Panc1 (cell line): ENCODE measurements around the gene TMEM108. TPM values are rescaled to one million over a fixed set of nuclear protein-coding genes. Genes with fewer than 3 reads are reported as not detected.

Experiments
- ATAC-seq: fragments of 200-7000 bp; cut with Tn5 transposase; 2 replicates; pipeline ENCODE4 v1.9.1; 2020; ENCODE audit warnings: mild to moderate bottlenecking, moderate library complexity
- BruUV-seq: library from RNA; stranded (reverse); fragments of 400-500 nt; replicated peaks from 2 replicates; lab custom pipeline; 2021; lab: Mats Ljungman, UMichigan
- CTCF ChIA-PET: fragments of 300-600 bp; sonication (Branson Sonifier 250); formaldehyde crosslinking; loops from one replicate; lab custom pipeline; 2022; ENCODE audit warnings: antibody characterized with exemption; lab: Charles Lee
- POLR2A ChIA-PET: fragments of 300-600 bp; sonication (Branson Sonifier 250); formaldehyde crosslinking; loops from one replicate; lab custom pipeline; 2022; ENCODE audit warnings: antibody characterized with exemption; lab: Charles Lee
- DNase-seq: peaks from one replicate; pipeline ENCODE4 v3.0.0-alpha.2; 2010; ENCODE audit warnings: low read depth, low spot score
- H3K27ac ChIP-seq: 2 replicates; pipeline ENCODE4 v1.5.1; 2011; ENCODE audit warnings: mild to moderate bottlenecking, low read length, inconsistent platforms
- H3K27me3 ChIP-seq: fragments of 200-500 bp; sonication (Bioruptor generic); 2 replicates; pipeline ENCODE4 v1.6.0; 2014; ENCODE audit warnings: low read length, inconsistent platforms; ENCODE audit not compliant: control insufficient read depth, insufficient read depth
- H3K36me3 ChIP-seq: fragments of 200-500 bp; sonication (Bioruptor generic); 2 replicates; pipeline ENCODE4 v1.5.1; 2014; ENCODE audit warnings: inconsistent platforms, mild to moderate bottlenecking, low read length, moderate library complexity; ENCODE audit not compliant: control insufficient read depth, insufficient read depth
- H3K4me1 ChIP-seq: 2 replicates; pipeline ENCODE4 v1.5.1; 2011; ENCODE audit warnings: inconsistent platforms, mild to moderate bottlenecking, low read length, moderate library complexity; ENCODE audit not compliant: control insufficient read depth, insufficient read depth
- H3K4me3 ChIP-seq, 2 experiments: 2 replicates each; pipeline ENCODE4 v1.5.1; 2011 to 2012; ENCODE audit warnings: low read depth in 2 of 2, low read length in 2 of 2, mild to moderate bottlenecking in 2 of 2, inconsistent platforms in 1 of 2, moderate library complexity in 1 of 2
- H3K9me3 ChIP-seq: fragments of 200-500 bp; sonication (Bioruptor generic); 2 replicates; pipeline ENCODE4 v1.5.1; 2014; ENCODE audit warnings: low read depth, mild to moderate bottlenecking, inconsistent platforms, low read length, moderate library complexity; ENCODE audit not compliant: control insufficient read depth, insufficient read depth
- POLR2AphosphoS5 ChIP-seq: IDR thresholded peaks from 2 replicates; pipeline ENCODE4 v1.6.1; 2012; ENCODE audit warnings: mild to moderate bottlenecking, low read depth, low read length, moderate library complexity
- SIN3A ChIP-seq: IDR thresholded peaks from 2 replicates; pipeline ENCODE4 v1.6.1; 2012; ENCODE audit warnings: low read depth, mild to moderate bottlenecking, low read length, moderate library complexity, borderline replicate concordance; ENCODE audit not compliant: insufficient read depth
- TCF7L2 ChIP-seq: IDR thresholded peaks from 2 replicates; pipeline ENCODE4 v1.6.1; 2011; ENCODE audit warnings: mild to moderate bottlenecking, low read depth, low read length, inconsistent platforms
- in situ Hi-C: cut with HindIII; loops from 2 replicates; pipeline ENCODE4 v1.10.0; 2016; ENCODE audit warnings: low sequenced_read_pairs, low pct_unique_long_range_greater_than_20kb
- intact Hi-C: fragments of 100-400 bp; cut with micrococcal nuclease; formaldehyde crosslinking; loops from one replicate; pipeline ENCODE4 v1.10.0; 2022; ENCODE audit not compliant: unreplicated experiment
- total RNA-seq: library from RNA; stranded (reverse); gene quantifications from one replicate; pipeline ENCODE4 v1.2.1, GENCODE V29; 2021; ENCODE audit not compliant: unreplicated experiment
- TF ChIP-seq, protein P1 (sequence below), 2 experiments: IDR thresholded peaks; 2 replicates each; pipeline ENCODE4 v1.6.1; 2011 to 2012; ENCODE audit warnings: low read depth in 2 of 2, control low read depth in 1 of 2, low read length in 1 of 2, mild to moderate bottlenecking in 1 of 2, moderate library complexity in 1 of 2; ENCODE audit not compliant: insufficient read depth in 1 of 2
- TF ChIP-seq, protein P2 (sequence below): fragments of 450-650 bp; IDR thresholded peaks from 2 replicates; pipeline ENCODE4 v1.5.1; 2017; ENCODE audit warnings: mild to moderate bottlenecking

TMEM108 gene
- total RNA-seq, 1 experiment from 2014 or later, result 0.41 TPM

DNA sequence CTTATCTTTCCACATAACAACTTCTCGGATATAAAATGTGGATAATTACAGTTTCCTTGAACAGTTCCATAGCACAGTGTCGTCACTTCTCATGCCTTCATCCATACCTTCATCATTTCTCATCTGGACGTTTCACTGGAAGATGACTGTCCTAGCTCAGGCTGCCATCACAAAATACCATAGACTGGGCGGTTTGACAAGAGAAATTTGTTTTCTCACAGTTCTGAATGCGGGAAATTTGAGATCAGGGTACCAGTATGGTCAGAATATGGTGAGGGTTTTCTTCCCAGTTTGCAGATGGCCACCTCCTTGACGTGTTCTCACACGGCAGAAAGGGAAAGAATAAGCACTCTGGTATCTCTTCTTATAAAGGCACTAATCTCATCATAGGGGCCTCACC is 42.8 kb downstream of the TMEM108 start:
- intact Hi-C loops (no loop called here), in situ Hi-C loops (no loop called here)
- Histone ChIP-seq H3K9me3 (no peaks in the 10 kb centered on the region), H3K4me1 (no peaks in the 10 kb centered on the region), H3K27ac (no peak overlapping the region), H3K4me3 (no peak overlapping the region), H3K36me3 (no peaks in the 10 kb centered on the region), H3K27me3 (peaks cover 5% of the 10 kb centered on the region; the same call in 1 of the 2 replicates)
- no peak for TF ChIP-seq POLR2AphosphoS5
- TF ChIP-seq TCF7L2, result no peak
- no peak for TF ChIP-seq SIN3A
- TF ChIP-seq, protein P1, sequence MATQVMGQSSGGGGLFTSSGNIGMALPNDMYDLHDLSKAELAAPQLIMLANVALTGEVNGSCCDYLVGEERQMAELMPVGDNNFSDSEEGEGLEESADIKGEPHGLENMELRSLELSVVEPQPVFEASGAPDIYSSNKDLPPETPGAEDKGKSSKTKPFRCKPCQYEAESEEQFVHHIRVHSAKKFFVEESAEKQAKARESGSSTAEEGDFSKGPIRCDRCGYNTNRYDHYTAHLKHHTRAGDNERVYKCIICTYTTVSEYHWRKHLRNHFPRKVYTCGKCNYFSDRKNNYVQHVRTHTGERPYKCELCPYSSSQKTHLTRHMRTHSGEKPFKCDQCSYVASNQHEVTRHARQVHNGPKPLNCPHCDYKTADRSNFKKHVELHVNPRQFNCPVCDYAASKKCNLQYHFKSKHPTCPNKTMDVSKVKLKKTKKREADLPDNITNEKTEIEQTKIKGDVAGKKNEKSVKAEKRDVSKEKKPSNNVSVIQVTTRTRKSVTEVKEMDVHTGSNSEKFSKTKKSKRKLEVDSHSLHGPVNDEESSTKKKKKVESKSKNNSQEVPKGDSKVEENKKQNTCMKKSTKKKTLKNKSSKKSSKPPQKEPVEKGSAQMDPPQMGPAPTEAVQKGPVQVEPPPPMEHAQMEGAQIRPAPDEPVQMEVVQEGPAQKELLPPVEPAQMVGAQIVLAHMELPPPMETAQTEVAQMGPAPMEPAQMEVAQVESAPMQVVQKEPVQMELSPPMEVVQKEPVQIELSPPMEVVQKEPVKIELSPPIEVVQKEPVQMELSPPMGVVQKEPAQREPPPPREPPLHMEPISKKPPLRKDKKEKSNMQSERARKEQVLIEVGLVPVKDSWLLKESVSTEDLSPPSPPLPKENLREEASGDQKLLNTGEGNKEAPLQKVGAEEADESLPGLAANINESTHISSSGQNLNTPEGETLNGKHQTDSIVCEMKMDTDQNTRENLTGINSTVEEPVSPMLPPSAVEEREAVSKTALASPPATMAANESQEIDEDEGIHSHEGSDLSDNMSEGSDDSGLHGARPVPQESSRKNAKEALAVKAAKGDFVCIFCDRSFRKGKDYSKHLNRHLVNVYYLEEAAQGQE (IDR thresholded peaks at IDR 0.05; ENCODE audit: insufficient read depth in 1 of 2, low read depth in 2 of 2, low read length in 1 of 2), result no peak
- TF ChIP-seq, protein P2, sequence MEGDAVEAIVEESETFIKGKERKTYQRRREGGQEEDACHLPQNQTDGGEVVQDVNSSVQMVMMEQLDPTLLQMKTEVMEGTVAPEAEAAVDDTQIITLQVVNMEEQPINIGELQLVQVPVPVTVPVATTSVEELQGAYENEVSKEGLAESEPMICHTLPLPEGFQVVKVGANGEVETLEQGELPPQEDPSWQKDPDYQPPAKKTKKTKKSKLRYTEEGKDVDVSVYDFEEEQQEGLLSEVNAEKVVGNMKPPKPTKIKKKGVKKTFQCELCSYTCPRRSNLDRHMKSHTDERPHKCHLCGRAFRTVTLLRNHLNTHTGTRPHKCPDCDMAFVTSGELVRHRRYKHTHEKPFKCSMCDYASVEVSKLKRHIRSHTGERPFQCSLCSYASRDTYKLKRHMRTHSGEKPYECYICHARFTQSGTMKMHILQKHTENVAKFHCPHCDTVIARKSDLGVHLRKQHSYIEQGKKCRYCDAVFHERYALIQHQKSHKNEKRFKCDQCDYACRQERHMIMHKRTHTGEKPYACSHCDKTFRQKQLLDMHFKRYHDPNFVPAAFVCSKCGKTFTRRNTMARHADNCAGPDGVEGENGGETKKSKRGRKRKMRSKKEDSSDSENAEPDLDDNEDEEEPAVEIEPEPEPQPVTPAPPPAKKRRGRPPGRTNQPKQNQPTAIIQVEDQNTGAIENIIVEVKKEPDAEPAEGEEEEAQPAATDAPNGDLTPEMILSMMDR, result no peak
- ATAC-seq (no peak), DNase-seq (no peak)
- POLR2A ChIA-PET, result no interaction called here
- CTCF ChIA-PET, result interaction anchor here (0.6 kb wide), 1 partner anchor 244 kb away, joined by 4 read pairs; no protein-coding TSS in a partner anchor
- no TSS peak for BruUV-seq

DNA sequence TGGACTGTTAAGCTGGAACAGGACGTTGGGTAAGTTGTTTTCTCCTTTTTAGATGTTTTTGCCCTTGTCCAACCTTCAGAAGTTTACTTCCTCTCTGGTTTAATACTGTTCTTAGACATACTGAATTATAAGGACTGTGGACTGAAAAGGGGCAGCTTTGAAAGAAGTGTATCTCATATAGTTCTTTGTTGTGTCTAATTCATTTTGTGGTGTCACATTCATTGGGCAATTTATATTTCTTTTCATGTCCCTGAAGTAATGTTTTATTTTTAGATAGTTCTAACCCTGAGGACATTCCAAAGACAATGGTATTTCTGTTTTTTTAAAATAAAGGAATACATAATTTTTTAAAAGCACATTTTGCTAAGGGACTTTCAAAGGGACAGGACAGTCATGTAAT is 45.2 kb downstream of the TMEM108 start:
- TF ChIP-seq POLR2AphosphoS5 (no peak), SIN3A (no peak), TCF7L2 (no peak)
- TF ChIP-seq, protein P1 (IDR thresholded peaks at IDR 0.05; ENCODE audit: insufficient read depth in 1 of 2, low read depth in 2 of 2, low read length in 1 of 2), result no peak
- TF ChIP-seq, protein P2, result no peak
- DNase-seq (no peak), ATAC-seq (no peak)
- POLR2A ChIA-PET, result interaction anchor here (0.7 kb wide), 1 partner anchor 39 kb away, joined by 3 read pairs; no protein-coding TSS in a partner anchor
- intact Hi-C loops (no loop called here), in situ Hi-C loops (no loop called here)
- no TSS peak for BruUV-seq
- H3K4me1 ChIP-seq, result no peaks in the 10 kb centered on the region
- peaks cover 5% of the 10 kb centered on the region; the same call in 1 of the 2 replicates for H3K27me3 ChIP-seq
- H3K36me3 ChIP-seq, result no peaks in the 10 kb centered on the region
- H3K4me3 ChIP-seq, result no peak overlapping the region
- H3K9me3 ChIP-seq, result no peaks in the 10 kb centered on the region
- no peak overlapping the region for H3K27ac ChIP-seq
- CTCF ChIA-PET, result no interaction called here
